PC-9 (cell line): ENCODE data around the gene CD59.

Source experiments
- CTCF ChIP-seq: fragments of 200-600 bp; sonication (generic); conservative IDR thresholded peaks from 2 replicates; pipeline ENCODE4 v1.6.1; 2017; ENCODE audit warnings: mixed run types, antibody characterized with exemption, mild to moderate bottlenecking, moderate library complexity
- EZH2 ChIP-seq: fragments of 200-600 bp; sonication (generic); IDR thresholded peaks from 2 replicates; pipeline ENCODE4 v1.8.0; 2017; ENCODE audit warnings: antibody characterized with exemption, low read depth

- TF ChIP-seq CTCF (no peak), EZH2 (no peak)
These were observed 12.9 kb downstream of the CD59 start for GRCh38 chr11:33723238-33723881.
